ENCODE data around the gene PLG.
"Not testable (repeated sequence)": the region's sequence is repeated elsewhere in the genome, so short reads cannot be mapped to it uniquely, and the experiment has no call there.

PLG gene

DNA sequence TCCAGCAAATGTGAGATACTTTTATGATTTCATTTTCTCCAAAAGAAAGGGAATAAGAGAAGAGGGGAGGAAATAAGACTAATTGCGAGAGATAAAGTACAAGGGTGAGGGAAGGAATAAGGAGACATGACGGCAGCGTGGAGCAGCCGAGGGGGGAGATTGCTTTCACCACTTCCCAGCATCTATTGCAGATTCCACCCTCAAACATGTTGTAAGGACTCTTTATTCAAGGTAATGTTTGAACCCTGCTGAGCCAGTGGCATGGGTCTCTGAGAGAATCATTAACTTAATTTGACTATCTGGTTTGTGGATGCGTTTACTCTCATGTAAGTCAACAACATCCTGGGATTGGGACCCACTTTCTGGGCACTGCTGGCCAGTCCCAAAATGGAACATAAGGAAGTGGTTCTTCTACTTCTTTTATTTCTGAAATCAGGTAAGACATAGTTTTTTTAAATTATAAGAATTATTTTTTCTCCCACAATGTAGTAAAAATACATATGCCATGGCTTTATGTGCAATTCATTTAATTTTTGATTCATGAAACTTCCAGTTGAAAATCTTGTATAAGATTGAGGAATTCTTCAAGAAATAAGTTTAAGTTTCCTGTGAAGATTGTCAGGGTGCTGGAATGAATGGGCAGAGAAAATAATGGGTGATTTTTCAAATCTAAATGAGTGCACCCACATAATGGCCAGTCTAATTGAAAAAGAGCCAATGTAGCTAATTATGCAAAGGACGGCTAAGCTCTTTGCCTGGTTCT, at the start of gene PLG:
Gene PLG (plus strand): TSS at position 327 of the 763 bp plus-strand sequence. CDS start 61 bp downstream, at position 388.
- not testable (repeated sequence) for DNase-seq (ENCODE audit: low read depth); H3K4me3 ChIP-seq (ENCODE audit: control insufficient read depth, low read depth, low read length)

DNA sequence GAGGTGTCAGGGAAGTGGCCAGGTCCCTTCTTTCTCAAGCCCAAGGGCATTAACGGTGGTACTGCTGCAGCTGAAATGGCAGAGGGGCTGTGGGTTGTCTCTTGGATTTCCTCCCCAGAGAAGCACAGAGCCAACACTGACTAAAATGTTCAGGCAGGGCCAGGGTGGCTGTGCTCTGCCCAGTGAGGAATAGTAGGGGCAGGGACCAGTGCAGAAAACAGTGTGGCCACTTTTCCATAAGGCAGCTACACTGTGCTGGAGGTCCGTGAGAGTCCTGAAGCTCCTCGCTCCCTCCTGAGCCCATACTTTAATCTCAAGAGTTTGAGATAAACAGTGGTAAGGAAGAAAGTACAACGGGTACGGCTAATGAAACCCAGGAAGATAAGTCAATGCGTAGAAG, 42.5 kb upstream of the PLG start:
- TF ChIP-seq CTCF (IDR thresholded peaks at IDR 0.05; ENCODE audit: control insufficient read depth, insufficient read depth, low read depth, low read length, missing control alignments), result no peak
- no peak for DNase-seq (ENCODE audit: low read depth)
- H3K4me3 ChIP-seq (ENCODE audit: control insufficient read depth, low read depth, low read length), result no peak overlapping the region

GRCh38 chr6:160661216-160661615, 40.8 kb upstream of the PLG start:
- DNase-seq (ENCODE audit: low read depth), result no peak
- no peak overlapping the region for H3K4me3 ChIP-seq (ENCODE audit: control insufficient read depth, low read depth, low read length)
- TF ChIP-seq CTCF (IDR thresholded peaks at IDR 0.05; ENCODE audit: control insufficient read depth, insufficient read depth, low read depth, low read length, missing control alignments), result no peak

GRCh38 chr6:160662429-160662828, 39.6 kb upstream of the PLG start:
- TF ChIP-seq CTCF (IDR thresholded peaks at IDR 0.05; ENCODE audit: control insufficient read depth, insufficient read depth, low read depth, low read length, missing control alignments), result no peak
- no peak for DNase-seq (ENCODE audit: low read depth)
- H3K4me3 ChIP-seq (ENCODE audit: control insufficient read depth, low read depth, low read length), result no peak overlapping the region

DNA sequence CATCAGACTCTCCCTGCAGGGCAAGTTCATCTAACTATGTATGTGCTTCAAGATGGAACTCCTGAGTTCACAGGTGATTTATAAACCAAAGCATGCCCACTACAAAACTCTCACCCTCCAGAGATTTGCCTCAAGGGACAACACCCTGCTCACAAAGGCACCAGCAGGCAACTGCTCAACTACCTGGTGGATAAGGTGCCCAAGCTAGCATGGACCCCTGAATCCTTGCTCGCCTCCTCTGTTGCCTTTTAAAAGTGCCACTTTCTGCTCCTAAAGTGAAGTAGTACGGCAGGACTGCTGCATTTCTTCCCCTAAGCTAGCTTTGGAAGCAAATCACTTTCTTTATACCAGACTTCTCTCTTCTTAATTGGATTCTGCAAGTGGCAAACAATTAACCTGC, 39.2 kb upstream of the PLG start:
- no peak for TF ChIP-seq CTCF (IDR thresholded peaks at IDR 0.05; ENCODE audit: control insufficient read depth, insufficient read depth, low read depth, low read length, missing control alignments)
- no peak for DNase-seq (ENCODE audit: low read depth)

GRCh38 chr6:160664198-160664597, 37.8 kb upstream of the PLG start, which contains the start of gene LPA:
Gene LPA, minus strand, starts transcription at chr6:160664275. Its CDS starts 61 bp downstream, at chr6:160664214.
- DNase-seq (ENCODE audit: low read depth); H3K4me3 ChIP-seq (ENCODE audit: control insufficient read depth, low read depth, low read length): not testable (repeated sequence)

More for the DNA sequence above, 39.2 kb upstream of the PLG start:
- no peak overlapping the region for H3K4me3 ChIP-seq (ENCODE audit: control insufficient read depth, low read depth, low read length)

- DNase-seq (ENCODE audit: low read depth), result no peak
- no peak overlapping the region for H3K4me3 ChIP-seq (ENCODE audit: control insufficient read depth, low read depth, low read length)
- TF ChIP-seq CTCF (IDR thresholded peaks at IDR 0.05; ENCODE audit: control insufficient read depth, insufficient read depth, low read depth, low read length, missing control alignments), result no peak
Observed at GRCh38 chr6:160667639-160668481, 34.2 kb upstream of the PLG start.
